Glutamatergic neuron (in vitro differentiated cells): ENCODE results near the gene DICER1. TPM values are rescaled to one million over a fixed set of nuclear protein-coding genes. Genes with fewer than 3 reads are reported as not detected.

Source experiments
- DNase-seq: peaks from one replicate; pipeline ENCODE4 v3.0.0; 2022
- H3K27ac Mint-ChIP-seq: one replicate; pipeline ENCODE4 v1.8.0; 2020; ENCODE audit warnings: mild to moderate bottlenecking, mixed read lengths, inconsistent platforms; ENCODE audit not compliant: unreplicated experiment
- H3K27me3 Mint-ChIP-seq: one replicate; pipeline ENCODE4 v1.8.0; 2020; ENCODE audit warnings: mild to moderate bottlenecking, moderate library complexity, mixed read lengths, inconsistent platforms; ENCODE audit not compliant: unreplicated experiment
- H3K36me3 Mint-ChIP-seq: one replicate; pipeline ENCODE4 v1.8.0; 2020; ENCODE audit warnings: mild to moderate bottlenecking, mixed read lengths, inconsistent platforms; ENCODE audit not compliant: unreplicated experiment
- H3K4me1 Mint-ChIP-seq: one replicate; pipeline ENCODE4 v1.8.0; 2020; ENCODE audit warnings: mild to moderate bottlenecking, low read depth, mixed read lengths, inconsistent platforms; ENCODE audit not compliant: unreplicated experiment
- H3K4me3 Mint-ChIP-seq: one replicate; pipeline ENCODE4 v1.8.0; 2020; ENCODE audit warnings: mild to moderate bottlenecking, mixed read lengths, inconsistent platforms; ENCODE audit not compliant: unreplicated experiment
- H3K9me3 Mint-ChIP-seq: one replicate; pipeline ENCODE4 v1.8.0; 2020; ENCODE audit warnings: mild to moderate bottlenecking, moderate library complexity, mixed read lengths, inconsistent platforms; ENCODE audit not compliant: unreplicated experiment
- total RNA-seq: library from RNA; stranded (reverse); fragmentation: NEBNext Ultra II Directional; extraction: Animal tissue kit (Norgen Biotek cat#: 25700); gene quantifications from one replicate; pipeline ENCODE4 v1.2.1, GENCODE V29; 2021; ENCODE audit not compliant: unreplicated experiment
- TF ChIP-seq, protein P1 (sequence below): fragments of 200-600 bp; sonication (generic); IDR thresholded peaks from one replicate; pipeline ENCODE4 v1.5.0; 2021; ENCODE audit not compliant: partially characterized antibody, unreplicated experiment

The DICER1 gene
- total RNA-seq, 1 donor from 2014 or later: 113 TPM

DNA sequence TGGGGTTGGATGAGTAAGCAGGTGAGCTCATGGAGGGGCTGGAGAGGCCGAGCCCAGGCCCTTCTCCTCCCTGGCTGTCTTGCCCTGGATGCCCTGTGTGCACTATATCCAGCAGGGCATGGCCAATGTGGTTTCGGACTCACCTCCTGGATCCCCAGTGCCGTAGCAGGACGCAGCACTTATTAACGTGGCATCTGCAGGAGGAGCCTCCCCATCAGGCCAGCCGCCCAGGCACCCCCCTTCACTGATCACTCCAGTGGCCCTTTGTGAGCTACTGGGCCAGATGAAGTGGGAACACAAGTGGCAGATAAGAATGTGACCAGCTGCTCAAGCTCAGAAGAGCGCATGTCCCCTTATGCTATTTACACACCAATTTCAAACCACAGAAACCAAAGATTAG lies 43.1 kb upstream of the DICER1 start:
- Mint-ChIP-seq H3K36me3 (peaks cover 11% of the 10 kb centered on the region), H3K27ac (peak overlapping the region; percentile 33), H3K9me3 (peaks cover 10% of the 10 kb centered on the region), H3K27me3 (peaks cover 2% of the 10 kb centered on the region), H3K4me1 (peaks cover 18% of the 10 kb centered on the region), H3K4me3 (no peak overlapping the region)
- DNase-seq: no peak
- TF ChIP-seq, protein P1, sequence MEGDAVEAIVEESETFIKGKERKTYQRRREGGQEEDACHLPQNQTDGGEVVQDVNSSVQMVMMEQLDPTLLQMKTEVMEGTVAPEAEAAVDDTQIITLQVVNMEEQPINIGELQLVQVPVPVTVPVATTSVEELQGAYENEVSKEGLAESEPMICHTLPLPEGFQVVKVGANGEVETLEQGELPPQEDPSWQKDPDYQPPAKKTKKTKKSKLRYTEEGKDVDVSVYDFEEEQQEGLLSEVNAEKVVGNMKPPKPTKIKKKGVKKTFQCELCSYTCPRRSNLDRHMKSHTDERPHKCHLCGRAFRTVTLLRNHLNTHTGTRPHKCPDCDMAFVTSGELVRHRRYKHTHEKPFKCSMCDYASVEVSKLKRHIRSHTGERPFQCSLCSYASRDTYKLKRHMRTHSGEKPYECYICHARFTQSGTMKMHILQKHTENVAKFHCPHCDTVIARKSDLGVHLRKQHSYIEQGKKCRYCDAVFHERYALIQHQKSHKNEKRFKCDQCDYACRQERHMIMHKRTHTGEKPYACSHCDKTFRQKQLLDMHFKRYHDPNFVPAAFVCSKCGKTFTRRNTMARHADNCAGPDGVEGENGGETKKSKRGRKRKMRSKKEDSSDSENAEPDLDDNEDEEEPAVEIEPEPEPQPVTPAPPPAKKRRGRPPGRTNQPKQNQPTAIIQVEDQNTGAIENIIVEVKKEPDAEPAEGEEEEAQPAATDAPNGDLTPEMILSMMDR: no peak

DNA sequence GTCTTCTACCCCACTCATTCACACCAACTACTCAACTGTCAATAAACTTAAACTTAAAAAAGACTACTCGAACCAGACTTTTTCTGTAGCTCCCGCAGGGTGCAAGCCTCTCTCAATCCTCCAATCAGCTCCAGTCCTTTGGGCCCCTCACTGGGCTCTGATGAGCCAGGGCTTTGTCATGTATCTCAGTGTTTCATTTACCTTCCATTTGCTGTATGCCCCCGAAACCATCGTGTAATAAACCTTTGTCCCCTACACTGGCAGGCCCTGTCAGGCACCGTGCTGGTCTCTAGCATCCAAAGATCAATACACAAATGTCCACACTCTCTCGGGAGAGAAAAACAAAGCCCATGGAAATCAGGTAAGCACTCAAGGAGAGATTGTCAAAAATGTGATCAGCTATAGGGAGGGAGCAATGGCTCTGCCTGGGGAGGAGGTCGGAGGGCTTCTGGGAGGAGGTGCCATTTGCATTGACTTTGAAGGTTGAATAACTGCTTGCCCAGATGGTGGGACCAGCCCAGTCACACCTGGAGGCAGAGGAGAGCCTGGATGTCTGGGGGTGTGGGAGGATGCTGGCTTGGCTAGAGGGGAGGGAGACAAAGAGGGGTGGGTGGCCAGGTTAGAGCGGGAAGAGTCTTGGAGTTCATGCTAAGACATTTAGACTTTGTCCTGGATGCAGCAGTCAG lies 42.1 kb upstream of the DICER1 start:
- no peak for DNase-seq
- Mint-ChIP-seq H3K27me3 (peaks cover 4% of the 10 kb centered on the region), H3K36me3 (peaks cover 5% of the 10 kb centered on the region), H3K4me1 (peaks cover 13% of the 10 kb centered on the region), H3K4me3 (no peak overlapping the region), H3K27ac (no peak overlapping the region), H3K9me3 (peaks cover 10% of the 10 kb centered on the region)
- TF ChIP-seq, protein P1: no peak

GRCh38 chr14:95198320-95198719 lies 41.0 kb upstream of the DICER1 start:
- H3K27me3 Mint-ChIP-seq: peaks cover 4% of the 10 kb centered on the region
- no peaks in the 10 kb centered on the region for H3K36me3 Mint-ChIP-seq
- TF ChIP-seq, protein P1: no peak
- peaks cover 13% of the 10 kb centered on the region for H3K4me1 Mint-ChIP-seq
- peaks cover 10% of the 10 kb centered on the region for H3K9me3 Mint-ChIP-seq
- no peak for DNase-seq
- H3K27ac Mint-ChIP-seq: no peak overlapping the region
- H3K4me3 Mint-ChIP-seq: no peak overlapping the region

- H3K4me3 Mint-ChIP-seq: no peak overlapping the region
- no peaks in the 10 kb centered on the region for H3K36me3 Mint-ChIP-seq
- H3K9me3 Mint-ChIP-seq: peaks cover 10% of the 10 kb centered on the region
- TF ChIP-seq, protein P1: no peak
- peaks cover 4% of the 10 kb centered on the region for H3K27me3 Mint-ChIP-seq
- no peak for DNase-seq
- no peak overlapping the region for H3K27ac Mint-ChIP-seq
- H3K4me1 Mint-ChIP-seq: peaks cover 13% of the 10 kb centered on the region
Measured at GRCh38 chr14:95197551-95197950, 40.2 kb upstream of the DICER1 start.

DNA sequence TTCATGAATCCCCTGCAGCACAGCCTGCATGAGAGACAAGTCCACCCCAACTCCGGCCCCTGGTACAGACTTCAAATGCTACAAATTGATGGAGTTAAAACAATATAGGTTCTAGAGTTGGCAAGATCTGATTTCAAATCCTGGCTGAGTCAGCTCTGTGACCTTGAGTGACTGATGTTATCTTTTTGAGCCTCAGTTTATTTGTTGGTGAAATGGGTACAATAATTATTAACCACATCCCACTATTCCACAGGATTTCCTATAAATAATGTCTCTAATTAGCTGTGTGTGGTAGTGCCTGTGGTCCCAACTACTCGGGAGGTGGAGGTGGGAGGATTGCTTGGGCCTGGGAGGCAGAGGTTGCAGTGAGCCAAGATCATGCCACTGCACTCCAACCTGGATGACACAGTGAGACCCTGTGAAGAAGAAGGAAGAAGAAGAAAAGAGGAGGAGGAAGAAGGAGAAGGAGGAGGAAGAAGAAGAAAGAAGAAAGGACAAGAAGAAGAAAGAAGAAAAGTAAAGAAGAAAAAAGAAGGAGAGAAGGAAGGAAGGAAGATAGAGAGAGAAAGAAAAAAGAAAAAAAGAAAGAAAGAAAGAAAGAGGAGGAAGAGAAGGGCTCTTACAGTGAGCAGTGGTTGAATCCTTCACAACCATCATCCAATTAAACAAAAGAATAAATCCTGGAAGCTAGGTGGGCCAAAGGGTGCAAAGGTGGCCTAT lies 39.7 kb upstream of the DICER1 start:
- H3K4me1 Mint-ChIP-seq: peaks cover 13% of the 10 kb centered on the region
- TF ChIP-seq, protein P1: no peak
- H3K27me3 Mint-ChIP-seq: peaks cover 4% of the 10 kb centered on the region
- DNase-seq: no peak
- H3K27ac Mint-ChIP-seq: no peak overlapping the region
- H3K4me3 Mint-ChIP-seq: no peak overlapping the region
- no peaks in the 10 kb centered on the region for H3K36me3 Mint-ChIP-seq
- H3K9me3 Mint-ChIP-seq: peaks cover 10% of the 10 kb centered on the region
